ENCODE measurements around the gene FASTK. TPM values are rescaled to one million over a fixed set of nuclear protein-coding genes. Genes with fewer than 3 reads are reported as not detected.
A peak's percentile ranks its signal among the peaks of the same experiment; 100 is the strongest.

FASTK gene
- total and polyA plus RNA-seq, 7 donors, result 87.1 to 194 (median 126) TPM

DNA sequence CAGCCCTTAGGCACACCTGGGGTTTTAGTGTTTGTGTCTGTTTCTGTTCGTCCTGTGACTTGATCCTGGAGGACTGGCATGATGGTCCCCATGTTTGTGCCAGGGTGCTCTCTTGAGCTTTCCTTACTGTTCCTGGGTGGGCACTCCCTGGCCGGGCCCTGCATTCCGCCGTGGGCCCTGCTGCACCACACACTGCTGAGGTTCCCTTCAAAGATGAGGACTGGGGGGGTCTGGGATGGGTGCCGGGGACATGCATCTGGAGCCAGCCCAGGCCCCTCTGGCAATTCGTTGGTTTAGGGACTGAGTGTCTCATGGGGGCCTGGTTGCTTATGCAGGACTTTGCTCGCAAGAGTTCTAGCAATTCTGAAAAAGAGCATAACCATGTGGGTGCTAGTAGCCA lies 10.4 kb upstream of the FASTK start:
- Histone ChIP-seq H3K27me3 (ENCODE audit: insufficient read depth in 3 of 3, low read length in 2 of 3) (no peaks in the 10 kb centered on the region), H3K36me3 (ENCODE audit: insufficient read depth in 1 of 2, low read depth in 1 of 2) (peaks cover 0 to 8% of the 10 kb centered on the region in 2 donors), H3K4me3 (no peak overlapping the region), H3K9me3 (no peaks in the 10 kb centered on the region), H3K4me1 (peaks cover 18% of the 10 kb centered on the region), H3K27ac (no peak overlapping the region)
- DNase-seq (no peak), ATAC-seq (no peak)
- 77 to 87% (median 83%) methylated on average over 7 of the region's 7 CpGs for WGBS, 3 donors
- intact Hi-C loops (cut with DNase I), result no loop called here
- TF ChIP-seq, protein P1, sequence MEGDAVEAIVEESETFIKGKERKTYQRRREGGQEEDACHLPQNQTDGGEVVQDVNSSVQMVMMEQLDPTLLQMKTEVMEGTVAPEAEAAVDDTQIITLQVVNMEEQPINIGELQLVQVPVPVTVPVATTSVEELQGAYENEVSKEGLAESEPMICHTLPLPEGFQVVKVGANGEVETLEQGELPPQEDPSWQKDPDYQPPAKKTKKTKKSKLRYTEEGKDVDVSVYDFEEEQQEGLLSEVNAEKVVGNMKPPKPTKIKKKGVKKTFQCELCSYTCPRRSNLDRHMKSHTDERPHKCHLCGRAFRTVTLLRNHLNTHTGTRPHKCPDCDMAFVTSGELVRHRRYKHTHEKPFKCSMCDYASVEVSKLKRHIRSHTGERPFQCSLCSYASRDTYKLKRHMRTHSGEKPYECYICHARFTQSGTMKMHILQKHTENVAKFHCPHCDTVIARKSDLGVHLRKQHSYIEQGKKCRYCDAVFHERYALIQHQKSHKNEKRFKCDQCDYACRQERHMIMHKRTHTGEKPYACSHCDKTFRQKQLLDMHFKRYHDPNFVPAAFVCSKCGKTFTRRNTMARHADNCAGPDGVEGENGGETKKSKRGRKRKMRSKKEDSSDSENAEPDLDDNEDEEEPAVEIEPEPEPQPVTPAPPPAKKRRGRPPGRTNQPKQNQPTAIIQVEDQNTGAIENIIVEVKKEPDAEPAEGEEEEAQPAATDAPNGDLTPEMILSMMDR (IDR thresholded peaks at IDR 0.05), result no peak

DNA sequence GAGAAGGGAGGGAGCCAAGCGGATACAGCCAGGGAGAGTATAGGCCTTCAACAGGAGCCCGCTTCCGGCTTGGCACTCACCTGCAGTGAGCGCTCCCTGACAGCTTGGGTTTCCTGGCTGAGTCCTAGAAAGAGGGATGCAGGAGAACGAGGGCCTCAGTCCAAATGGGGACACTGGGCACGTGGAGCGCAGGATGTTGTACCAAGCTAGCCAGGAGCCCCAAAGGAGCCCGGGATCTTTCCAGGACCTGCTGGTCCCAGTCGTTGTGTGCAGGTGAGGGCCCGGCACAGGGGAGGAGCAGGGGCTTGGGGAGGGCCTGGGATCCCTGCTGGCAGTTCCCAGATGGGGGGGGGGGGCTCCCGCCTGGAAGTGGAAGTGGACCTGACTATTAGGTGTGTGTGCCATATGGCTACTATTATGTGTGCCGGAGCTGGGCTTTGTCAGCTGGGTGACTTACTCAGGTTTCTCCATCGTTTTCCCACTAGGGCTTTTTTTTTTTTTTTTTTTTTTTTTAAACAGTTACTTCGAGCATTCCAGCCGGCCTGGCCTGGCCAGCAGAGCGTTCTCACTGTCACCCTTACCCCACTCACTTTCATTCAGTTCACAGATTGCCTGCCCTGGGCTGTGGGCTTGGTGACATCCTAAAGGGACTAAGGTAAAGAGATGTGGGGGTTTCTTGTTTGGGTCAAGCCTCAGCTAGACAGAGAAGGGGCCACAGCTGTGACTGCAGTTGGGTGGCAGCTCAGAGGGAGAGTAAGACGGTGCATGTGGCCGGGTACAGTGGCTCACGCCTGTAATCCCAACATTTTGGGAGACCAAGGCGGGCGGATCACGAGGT lies 9.5 kb upstream of the FASTK start:
- Histone ChIP-seq H3K27ac (peak overlapping the region; percentile 84), H3K4me1 (peaks cover 22% of the 10 kb centered on the region), H3K4me3 (no peak overlapping the region), H3K36me3 (ENCODE audit: insufficient read depth in 1 of 2, low read depth in 1 of 2) (peaks cover 0 to 8% of the 10 kb centered on the region in 2 donors), H3K27me3 (ENCODE audit: insufficient read depth in 3 of 3, low read length in 2 of 3) (no peaks in the 10 kb centered on the region), H3K9me3 (no peaks in the 10 kb centered on the region)
- ATAC-seq, result no peak
- TF ChIP-seq, protein P1 (IDR thresholded peaks at IDR 0.05), result no peak
- no peak for DNase-seq
- 63 to 68% (median 65%) methylated on average over 20 to 22 of the region's 22 CpGs for WGBS, 3 donors
- intact Hi-C loops (cut with DNase I), result loop anchor here in 1 of 2 donors (2.0 kb wide), 1 partner anchor 21 kb away; no protein-coding TSS in a partner anchor

DNA sequence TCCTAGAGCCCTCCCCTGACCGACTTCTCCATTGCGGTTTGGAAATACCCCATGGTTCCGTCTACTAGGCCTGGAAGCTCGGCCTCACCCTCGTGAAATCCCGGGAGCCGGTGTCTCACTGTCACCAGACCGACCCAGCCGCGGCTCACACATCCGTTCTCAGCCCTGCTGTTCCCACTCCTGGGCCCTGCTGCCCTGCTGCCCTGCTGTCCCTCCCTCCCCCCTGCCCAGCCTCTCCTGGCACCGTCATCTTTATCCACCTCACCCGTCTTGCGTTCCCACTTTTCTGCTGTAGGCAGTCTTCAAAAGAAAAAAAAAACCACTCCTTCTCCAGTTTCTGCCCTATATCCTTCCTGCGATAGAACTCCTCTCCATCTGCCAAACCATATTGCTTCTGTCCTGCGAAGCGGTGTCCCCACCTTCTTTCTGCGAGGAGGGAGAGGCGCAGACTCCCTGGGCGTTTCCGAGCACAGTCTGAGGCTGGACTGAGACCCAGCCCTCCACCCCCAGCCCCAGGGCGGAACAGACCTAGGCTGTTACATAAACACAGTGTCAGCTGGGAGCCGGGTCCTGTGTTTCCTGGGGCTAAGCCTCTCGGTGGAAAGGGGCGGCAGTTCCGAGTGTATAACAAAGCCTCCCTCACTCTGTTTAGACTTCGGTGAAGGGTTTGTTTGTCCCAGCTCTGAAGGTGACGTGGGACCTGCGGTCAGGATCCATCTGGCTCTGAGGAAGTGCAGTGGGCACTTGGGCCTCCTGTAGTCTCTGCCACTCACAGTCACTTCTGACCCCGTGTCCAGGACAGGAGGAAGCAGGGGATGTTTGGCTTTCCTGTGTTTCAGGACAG lies 8.5 kb upstream of the FASTK start:
- TF ChIP-seq, protein P1 (IDR thresholded peaks at IDR 0.05), result no peak
- DNase-seq, result peak; percentile 72 to 83
- no peaks in the 10 kb centered on the region for H3K27me3 ChIP-seq (ENCODE audit: insufficient read depth in 3 of 3, low read length in 2 of 3)
- peak overlapping the region; percentile 84 for H3K27ac ChIP-seq
- no peaks in the 10 kb centered on the region for H3K9me3 ChIP-seq
- WGBS, 3 donors, result 54 to 58% (median 54%) methylated on average over 30 of the region's 30 CpGs
- peaks cover 0 to 8% of the 10 kb centered on the region in 2 donors for H3K36me3 ChIP-seq (ENCODE audit: insufficient read depth in 1 of 2, low read depth in 1 of 2)
- H3K4me1 ChIP-seq, result peaks cover 24% of the 10 kb centered on the region
- intact Hi-C loops (cut with DNase I), result loop anchor here in 1 of 2 donors (2.0 kb wide), 1 partner anchor 22 kb away; no protein-coding TSS in a partner anchor
- peak overlapping the region; percentile 86 for H3K4me3 ChIP-seq
- no peak for ATAC-seq

DNA sequence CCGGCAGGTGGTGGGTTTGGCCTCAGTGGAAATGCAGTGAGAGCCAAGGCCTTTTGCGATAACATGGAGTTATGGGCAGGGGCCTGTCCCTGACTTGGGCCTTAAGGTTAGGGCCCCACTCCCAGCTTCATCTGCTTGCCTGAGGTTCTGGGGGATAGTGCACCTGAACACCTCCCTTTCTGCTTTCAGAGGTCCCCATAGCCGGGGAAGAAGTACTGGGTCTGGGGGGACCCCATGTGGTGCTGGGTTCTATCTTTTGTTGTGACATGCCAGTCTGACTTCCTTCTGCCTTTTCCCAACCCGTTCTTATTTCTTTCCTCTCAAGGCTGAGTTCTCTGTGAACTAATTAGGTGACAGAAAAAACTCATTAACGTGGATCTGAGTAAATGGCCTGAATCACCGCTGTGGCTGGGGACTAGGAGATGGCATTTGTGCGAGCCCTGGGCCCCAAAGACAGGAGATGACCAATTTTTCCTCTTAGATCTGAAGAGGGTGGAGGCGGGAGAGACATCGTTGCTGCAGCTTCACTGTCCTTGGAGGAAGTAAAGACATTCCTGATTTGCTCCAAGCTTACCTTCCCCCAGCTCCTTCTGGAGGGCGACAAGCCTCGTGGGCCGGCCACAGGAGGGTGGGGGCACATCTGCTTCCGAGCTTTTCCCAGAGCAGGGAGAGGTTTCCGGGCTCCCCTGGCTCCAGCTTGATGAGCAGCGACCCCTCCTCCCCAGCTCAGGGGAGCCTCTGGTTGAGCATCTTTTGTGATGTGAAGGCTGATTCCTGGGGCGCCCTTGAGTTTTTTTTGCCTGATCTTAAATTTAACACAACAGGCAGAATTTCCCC lies 7.6 kb upstream of the FASTK start:
- no peak for ATAC-seq
- Histone ChIP-seq H3K27me3 (ENCODE audit: insufficient read depth in 3 of 3, low read length in 2 of 3) (no peaks in the 10 kb centered on the region), H3K4me3 (peak overlapping the region; percentile 86), H3K36me3 (ENCODE audit: insufficient read depth in 1 of 2, low read depth in 1 of 2) (peaks cover 0 to 8% of the 10 kb centered on the region in 2 donors), H3K4me1 (peaks cover 30% of the 10 kb centered on the region), H3K27ac (peak overlapping the region; percentile 84), H3K9me3 (no peaks in the 10 kb centered on the region)
- DNase-seq, result peak in 1 of 2 donors; percentile 25
- 50 to 64% (median 54%) methylated on average over 16 of the region's 16 CpGs for WGBS, 3 donors
- TF ChIP-seq, protein P1 (IDR thresholded peaks at IDR 0.05), result no peak
- intact Hi-C loops (cut with DNase I), result loop anchor here in 1 of 2 donors (2.0 kb wide), 1 partner anchor 23 kb away; no protein-coding TSS in a partner anchor

Data from psoas muscle (tissue), 8 donors.